ENCODE data around the gene STRIT1. TPM values are rescaled to one million over a fixed set of nuclear protein-coding genes. Genes with fewer than 3 reads are reported as not detected.
"Not testable (repeated sequence)": the region's sequence is repeated elsewhere in the genome, so short reads cannot be mapped to it uniquely, and the experiment has no call there.

The STRIT1 gene
- total RNA-seq, 4 donors from 2014 or later = not detected

DNA sequence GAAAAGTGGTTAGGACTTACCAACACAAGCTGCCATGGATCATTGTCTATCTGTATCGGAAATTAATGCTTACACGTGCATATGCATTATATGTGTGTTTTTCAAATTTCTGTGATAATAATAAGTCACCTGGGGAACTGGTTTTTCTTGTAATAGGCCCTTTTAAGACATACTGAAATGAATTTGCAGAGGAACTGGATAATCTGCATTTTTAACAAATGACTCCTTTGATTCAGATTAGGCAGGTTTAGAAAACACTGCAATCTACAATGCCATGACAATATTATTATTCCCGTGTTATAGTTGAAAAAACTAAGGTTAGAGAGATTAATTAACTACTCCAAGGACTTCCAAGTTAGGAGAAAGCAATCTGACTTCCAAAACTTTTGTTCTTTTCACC, 23.4 kb downstream of the STRIT1 start:
- DNase-seq = no peak
- Histone ChIP-seq H3K9me3 (no peaks in the 10 kb centered on the region), H3K4me3 (no peak overlapping the region), H3K4me1 (peaks cover 0 to 10% (median 0%) of the 10 kb centered on the region in 3 donors), H3K36me3 (no peaks in the 10 kb centered on the region), H3K27ac (no peak overlapping the region), H3K27me3 (no peaks in the 10 kb centered on the region)
- intact Hi-C loops (cut with DNase I) = no loop called here
- TF ChIP-seq, protein P1, sequence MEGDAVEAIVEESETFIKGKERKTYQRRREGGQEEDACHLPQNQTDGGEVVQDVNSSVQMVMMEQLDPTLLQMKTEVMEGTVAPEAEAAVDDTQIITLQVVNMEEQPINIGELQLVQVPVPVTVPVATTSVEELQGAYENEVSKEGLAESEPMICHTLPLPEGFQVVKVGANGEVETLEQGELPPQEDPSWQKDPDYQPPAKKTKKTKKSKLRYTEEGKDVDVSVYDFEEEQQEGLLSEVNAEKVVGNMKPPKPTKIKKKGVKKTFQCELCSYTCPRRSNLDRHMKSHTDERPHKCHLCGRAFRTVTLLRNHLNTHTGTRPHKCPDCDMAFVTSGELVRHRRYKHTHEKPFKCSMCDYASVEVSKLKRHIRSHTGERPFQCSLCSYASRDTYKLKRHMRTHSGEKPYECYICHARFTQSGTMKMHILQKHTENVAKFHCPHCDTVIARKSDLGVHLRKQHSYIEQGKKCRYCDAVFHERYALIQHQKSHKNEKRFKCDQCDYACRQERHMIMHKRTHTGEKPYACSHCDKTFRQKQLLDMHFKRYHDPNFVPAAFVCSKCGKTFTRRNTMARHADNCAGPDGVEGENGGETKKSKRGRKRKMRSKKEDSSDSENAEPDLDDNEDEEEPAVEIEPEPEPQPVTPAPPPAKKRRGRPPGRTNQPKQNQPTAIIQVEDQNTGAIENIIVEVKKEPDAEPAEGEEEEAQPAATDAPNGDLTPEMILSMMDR (IDR thresholded peaks at IDR 0.05) = no peak
- TF ChIP-seq POLR2A (IDR thresholded peaks at IDR 0.05) = no peak
- 40 to 60% methylated on average over 3 of the region's 3 CpGs for WGBS, 2 donors

DNA sequence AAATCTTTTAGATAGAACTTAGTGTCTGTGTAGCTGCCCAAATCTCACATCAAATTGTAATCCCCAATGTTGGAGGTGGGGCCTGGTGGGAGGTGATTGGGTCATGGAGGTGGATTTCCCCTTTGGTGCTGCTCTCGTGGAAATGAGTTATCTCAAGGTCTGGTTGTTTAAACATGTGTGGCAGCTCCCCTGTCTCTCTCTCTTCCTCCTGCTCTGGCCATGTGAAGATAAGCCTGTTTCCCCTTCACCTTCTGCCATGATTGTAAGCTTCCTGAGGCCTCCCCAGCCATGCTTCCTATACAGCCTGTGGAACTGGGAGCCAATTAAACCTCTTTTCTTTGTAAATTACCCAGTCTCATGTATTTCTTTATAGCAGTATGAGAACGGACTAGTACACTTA, 30.6 kb downstream of the STRIT1 start:
- H3K4me3 ChIP-seq; H3K4me1 ChIP-seq; H3K36me3 ChIP-seq; H3K27ac ChIP-seq; intact Hi-C loops (cut with DNase I); DNase-seq; H3K9me3 ChIP-seq; H3K27me3 ChIP-seq: not testable (repeated sequence)
- 62% methylated on average over 2 of the region's 2 CpGs for WGBS, 2 donors

DNA sequence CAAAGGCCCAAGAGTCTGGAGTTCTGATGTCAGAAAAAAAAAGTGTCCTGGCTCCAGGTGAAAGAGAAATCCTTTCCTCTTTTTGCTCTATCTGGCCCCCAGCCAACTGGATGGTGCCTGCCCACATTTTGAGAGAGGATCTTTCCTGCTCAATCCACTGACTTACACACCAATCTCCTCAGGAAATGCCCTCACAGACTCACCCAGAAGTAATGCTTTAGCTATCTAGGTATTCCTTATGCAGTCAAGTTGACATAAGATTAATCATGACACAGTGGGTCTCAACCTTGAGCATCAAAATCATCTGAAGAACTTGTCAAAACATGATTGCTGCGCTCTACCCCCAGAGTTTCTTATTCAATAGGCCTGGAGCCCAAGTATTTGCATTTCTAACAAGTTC, 31.2 kb downstream of the STRIT1 start:
- no peak overlapping the region for H3K4me3 ChIP-seq
- H3K4me1 ChIP-seq = no peaks in the 10 kb centered on the region
- DNase-seq = no peak
- 75 to 92% methylated on average over 1 of the region's 1 CpG for WGBS, 2 donors
- TF ChIP-seq, protein P1 (IDR thresholded peaks at IDR 0.05) = no peak
- TF ChIP-seq POLR2A (IDR thresholded peaks at IDR 0.05) = no peak
- no peaks in the 10 kb centered on the region for H3K9me3 ChIP-seq
- no peak overlapping the region for H3K27ac ChIP-seq
- no peaks in the 10 kb centered on the region for H3K27me3 ChIP-seq
- intact Hi-C loops (cut with DNase I) = no loop called here
- no peaks in the 10 kb centered on the region for H3K36me3 ChIP-seq

DNA sequence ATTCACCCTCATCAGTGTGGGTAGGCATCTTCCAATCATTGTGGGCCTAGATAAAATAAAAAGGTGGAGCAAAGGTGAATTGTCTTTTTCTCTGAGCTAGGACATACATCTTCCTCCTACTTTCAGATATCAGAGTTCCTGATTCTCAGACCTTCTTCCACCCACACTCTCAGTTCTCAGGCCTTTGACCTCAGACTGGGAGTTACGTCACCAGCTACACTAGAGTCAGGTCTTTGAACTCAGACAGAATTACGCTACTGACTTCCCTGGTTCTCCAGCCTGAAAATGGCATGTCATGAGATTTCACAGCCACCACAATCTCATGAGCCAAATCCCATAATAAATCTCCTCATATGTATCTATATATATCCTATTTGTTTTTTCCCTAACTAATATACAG, 39.0 kb downstream of the STRIT1 start:
- no peaks in the 10 kb centered on the region for H3K36me3 ChIP-seq

DNA sequence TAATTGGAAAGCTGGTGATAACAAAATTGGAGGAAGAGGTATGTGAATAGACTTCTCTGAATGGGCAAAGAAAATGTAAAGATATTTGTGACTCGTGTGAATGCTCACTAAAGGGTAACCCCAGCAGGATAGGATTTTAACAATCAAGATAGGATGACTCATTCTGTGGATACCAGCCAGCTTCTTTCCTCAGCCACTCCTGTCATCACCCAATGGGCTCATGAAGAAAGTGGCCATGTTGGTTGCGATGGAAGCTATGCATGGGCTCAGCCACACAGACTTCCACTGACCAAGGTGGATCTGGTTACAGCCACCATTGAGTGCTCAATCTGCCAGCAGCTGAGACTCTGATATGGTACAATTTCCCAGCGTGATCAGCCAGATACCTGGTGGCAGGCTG, 40.9 kb downstream of the STRIT1 start:
- intact Hi-C loops (cut with DNase I) = no loop called here

More for the DNA sequence above, 39.0 kb downstream of the STRIT1 start:
- Histone ChIP-seq H3K4me1 (no peaks in the 10 kb centered on the region), H3K27ac (no peak overlapping the region), H3K9me3 (no peaks in the 10 kb centered on the region), H3K27me3 (no peaks in the 10 kb centered on the region), H3K4me3 (no peak overlapping the region)
- intact Hi-C loops (cut with DNase I) = no loop called here
- DNase-seq = no peak
- WGBS, 2 donors = 73 to 88% methylated on average over 2 of the region's 2 CpGs
- TF ChIP-seq, protein P1 (IDR thresholded peaks at IDR 0.05) = no peak
- no peak for TF ChIP-seq POLR2A (IDR thresholded peaks at IDR 0.05)

More for the DNA sequence above, 40.9 kb downstream of the STRIT1 start:
- Histone ChIP-seq H3K27me3 (no peaks in the 10 kb centered on the region), H3K4me3 (no peak overlapping the region), H3K9me3 (no peaks in the 10 kb centered on the region), H3K27ac (no peak overlapping the region), H3K36me3 (no peaks in the 10 kb centered on the region), H3K4me1 (no peaks in the 10 kb centered on the region)
- WGBS, 2 donors = 66 to 70% methylated on average over 3 of the region's 3 CpGs
- no peak for DNase-seq
- no peak for TF ChIP-seq POLR2A (IDR thresholded peaks at IDR 0.05)
- TF ChIP-seq, protein P1 (IDR thresholded peaks at IDR 0.05) = no peak

Measured in esophagus squamous epithelium (tissue), 5 donors.